B cell (primary cell): ENCODE data around the gene NUDT21.

ENCODE experiments used
- CTCF ChIP-seq: fragments of 200-600 bp; IDR thresholded peaks from one replicate; pipeline ENCODE4 v1.8.0; 2022; ENCODE audit warnings: antibody characterized with exemption, mild to moderate bottlenecking
- EZH2 ChIP-seq: IDR thresholded peaks from 2 replicates; pipeline ENCODE4 v1.6.1; 2012; ENCODE audit warnings: borderline replicate concordance, low read depth, mild to moderate bottlenecking, moderate library complexity, low read length; ENCODE audit not compliant: insufficient read depth, poor library complexity, severe bottlenecking

GRCh38 chr16:56451753-56452689, 889 bp upstream of the NUDT21 start:
- TF ChIP-seq CTCF (no peak), EZH2 (no peak)
